DND-41 (cell line): ENCODE measurements around the gene CDRT15L2.
"Not testable (repeated sequence)": the region's sequence is repeated elsewhere in the genome, so short reads cannot be mapped to it uniquely, and the experiment has no call there.

Source experiments
- CTCF ChIP-seq: IDR thresholded peaks from 2 replicates; pipeline ENCODE4 v1.5.1; 2012; ENCODE audit warnings: borderline replicate concordance, low read length, moderate library complexity, mild to moderate bottlenecking; ENCODE audit not compliant: poor library complexity, severe bottlenecking; ENCODE audit errors: extremely low read depth
- EZH2 ChIP-seq: IDR thresholded peaks from 3 replicates; pipeline ENCODE4 v1.6.1; 2012; ENCODE audit warnings: borderline replicate concordance, low read depth, mild to moderate bottlenecking, moderate library complexity, low read length, inconsistent platforms; ENCODE audit not compliant: severe bottlenecking

GRCh38 chr17:20534711-20535550 is 44.6 kb upstream of the CDRT15L2 start:
- not testable (repeated sequence) for TF ChIP-seq CTCF, EZH2
